CD4-positive, alpha-beta T cell treated with Interleukin-2 at 100 ng/mL for 4 hours (primary cell): ENCODE results near the gene LTBP2.

Experiments
- DNase-seq: peaks from one replicate; pipeline ENCODE4 v3.0.0-alpha.2; 2020; ENCODE audit warnings: low spot score

LTBP2 gene

DNA sequence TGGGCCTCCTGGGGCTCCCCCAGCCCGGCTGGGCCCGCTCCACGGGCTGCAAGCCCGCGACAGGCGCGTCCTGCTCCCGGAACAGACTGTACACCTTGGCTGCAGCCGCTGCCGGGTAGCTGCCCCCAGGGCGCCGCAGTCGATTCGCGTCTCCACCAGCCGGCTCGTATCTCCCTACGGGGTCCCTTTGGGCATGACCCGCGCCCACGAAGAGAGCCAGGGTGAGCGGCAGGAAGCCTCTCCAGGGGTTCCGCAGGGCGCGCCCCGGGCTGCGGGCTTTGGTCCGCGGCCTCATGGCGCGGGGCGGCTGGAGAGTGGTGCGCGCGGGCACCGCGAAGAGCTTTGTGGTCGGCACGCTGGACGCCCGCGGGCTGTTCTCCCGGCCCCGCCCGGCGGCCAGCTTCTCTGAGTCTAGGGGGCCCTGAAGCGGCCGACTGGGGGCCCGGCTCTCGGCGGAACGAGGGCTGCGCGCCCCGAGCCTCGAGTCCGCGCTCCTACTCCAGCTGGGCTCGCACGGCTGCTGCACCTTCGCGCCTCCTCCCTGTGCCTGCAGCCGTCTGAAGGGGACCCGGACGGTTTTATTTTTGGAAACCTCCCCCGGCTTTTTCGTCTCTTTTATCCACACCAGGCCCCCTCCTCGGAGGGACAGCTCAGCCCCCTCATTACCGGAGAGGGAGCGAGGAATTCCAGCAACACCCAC lies at the start of gene LTBP2:
LTBP2 (minus strand) TSS at position 588 of the 700 bp plus-strand sequence; CDS start at position 295, 293 bp downstream.
- no peak for DNase-seq

DNA sequence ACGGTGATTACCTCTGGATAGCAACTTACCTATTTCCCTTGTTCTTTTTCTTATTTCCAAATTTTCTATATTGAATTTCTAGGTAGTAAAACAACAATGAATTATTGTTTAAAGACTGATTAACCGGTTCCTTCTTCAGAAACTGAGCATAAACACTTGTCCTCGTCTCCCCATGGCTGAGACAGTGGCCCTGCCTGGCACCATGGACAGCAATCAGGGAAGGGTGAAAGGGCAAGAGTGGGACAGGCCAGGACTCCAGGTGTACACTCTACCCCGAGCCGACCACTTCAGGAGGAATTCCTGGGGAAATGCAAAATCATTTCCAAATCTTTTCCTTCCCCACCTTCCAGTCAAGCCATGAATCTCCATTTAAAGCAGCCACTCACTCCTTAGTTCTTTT lies 48.8 kb upstream of the LTBP2 start:
- no peak for DNase-seq

DNA sequence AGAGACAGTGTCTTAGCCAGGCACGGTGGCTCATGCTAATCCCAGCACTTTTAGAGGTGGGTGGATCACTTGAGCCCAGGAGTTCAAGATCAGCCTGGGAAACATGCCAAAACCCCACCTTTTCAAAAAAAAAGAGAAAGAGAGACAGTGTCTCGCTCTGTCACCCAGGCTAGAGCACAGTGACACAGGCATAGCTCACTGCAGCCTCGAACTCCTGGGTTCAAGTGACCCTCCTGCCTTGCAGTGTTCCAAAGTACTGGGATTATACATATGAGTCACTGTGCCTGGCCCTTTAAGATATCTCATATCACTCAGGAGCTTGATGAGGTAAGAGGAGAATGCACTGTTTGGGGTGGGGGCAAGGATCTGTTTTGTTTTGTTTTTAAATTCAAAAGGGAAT lies 48.1 kb upstream of the LTBP2 start:
- DNase-seq = no peak

- no peak for DNase-seq
These were observed 46.6 kb upstream of the LTBP2 start for GRCh38 chr14:74658535-74659131.

DNA sequence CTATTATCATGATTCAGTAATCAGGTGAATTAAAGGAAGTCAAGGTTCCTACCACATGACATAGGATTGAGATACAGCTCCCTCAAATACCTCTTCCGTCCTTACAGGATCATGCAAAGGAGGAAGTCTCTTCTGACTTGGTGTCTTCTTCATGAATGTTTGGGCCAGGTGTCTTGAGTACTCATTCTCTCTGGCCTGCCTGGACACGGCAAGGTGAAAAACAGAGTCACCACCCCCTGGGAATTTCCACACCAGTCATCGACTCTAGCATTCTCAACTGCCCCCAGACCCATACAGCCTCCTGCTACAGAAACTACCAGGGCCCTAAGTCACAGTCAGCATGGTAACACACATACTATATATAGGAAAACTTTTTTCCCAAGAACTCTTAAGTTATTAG lies 44.9 kb upstream of the LTBP2 start:
- no peak for DNase-seq

DNA sequence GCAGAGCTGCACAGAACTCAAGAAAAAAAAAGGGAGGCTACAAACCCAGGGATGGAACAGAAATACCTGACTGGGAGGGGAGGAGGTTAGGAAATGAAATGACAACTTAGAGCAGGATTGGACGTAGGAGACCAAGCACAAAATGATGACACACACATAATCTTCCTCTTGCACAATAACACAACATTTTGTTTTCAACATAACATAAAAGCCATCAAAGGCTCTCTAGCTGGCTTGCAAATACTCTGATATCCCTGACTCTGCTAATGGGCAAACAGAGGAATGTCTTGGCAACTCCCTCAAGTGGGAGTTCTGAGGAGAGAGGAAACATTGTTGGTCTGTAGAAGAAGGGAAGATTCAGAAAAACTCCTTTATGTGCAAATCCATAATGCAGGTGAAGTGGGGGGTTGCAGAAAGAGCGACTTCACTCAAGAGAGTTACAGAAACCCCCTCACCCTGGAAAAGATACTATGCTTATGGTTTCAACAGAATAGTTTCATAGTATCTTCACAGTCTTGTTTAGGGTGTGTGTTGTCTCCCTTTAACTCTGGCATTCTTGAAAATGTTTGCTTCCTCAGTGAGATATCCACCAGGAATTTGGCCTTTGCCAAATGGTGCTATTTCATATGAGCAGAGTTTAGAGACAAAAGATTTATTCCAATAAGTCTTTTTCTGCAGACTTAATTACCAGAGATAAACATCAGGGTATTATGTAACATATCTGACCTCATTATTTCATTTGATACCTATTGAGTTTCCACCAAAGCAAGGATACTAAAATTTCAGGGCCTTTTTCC lies 43.8 kb upstream of the LTBP2 start:
- no peak for DNase-seq

DNA sequence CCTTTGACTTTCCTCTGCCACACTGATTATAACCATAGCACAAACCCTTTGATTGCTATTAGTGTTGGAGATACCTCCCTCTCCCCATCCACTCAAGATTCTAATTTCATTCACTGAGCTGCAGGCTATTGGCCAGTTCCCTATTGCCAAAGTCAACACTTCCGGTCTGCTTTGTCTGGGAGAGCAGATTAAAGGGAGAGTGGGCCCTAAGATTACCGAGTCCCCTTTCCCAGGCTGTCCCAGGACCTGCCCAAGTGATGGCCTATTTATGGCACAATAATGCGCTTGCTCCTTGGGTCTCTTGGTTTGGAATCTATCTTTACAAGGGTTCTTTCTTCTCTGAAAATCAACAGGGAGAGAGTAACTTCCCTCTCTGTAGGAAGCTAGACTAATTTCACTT lies 42.9 kb upstream of the LTBP2 start:
- DNase-seq = no peak

GRCh38 chr14:74653386-74654138 lies 41.5 kb upstream of the LTBP2 start:
- no peak for DNase-seq

DNA sequence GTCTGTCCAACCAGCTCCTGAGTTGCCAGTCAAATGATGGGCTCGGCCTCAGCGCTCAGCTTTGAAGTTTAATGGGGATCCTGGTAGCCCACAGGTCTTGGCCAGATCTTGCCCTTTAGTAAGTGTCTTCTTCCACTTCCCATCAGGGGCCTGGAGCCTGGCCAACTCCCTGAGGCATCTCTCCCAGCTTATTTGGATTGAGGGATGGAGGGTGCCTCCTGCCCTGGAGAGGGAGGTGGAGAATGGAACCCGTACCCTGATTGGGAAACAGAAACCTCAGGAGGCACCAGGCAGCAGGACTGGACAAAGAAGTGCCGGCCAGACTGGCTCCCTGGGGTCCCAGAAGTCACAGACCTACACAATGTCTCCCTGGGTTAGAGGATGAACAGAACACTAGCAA lies 40.5 kb upstream of the LTBP2 start:
- no peak for DNase-seq

DNA sequence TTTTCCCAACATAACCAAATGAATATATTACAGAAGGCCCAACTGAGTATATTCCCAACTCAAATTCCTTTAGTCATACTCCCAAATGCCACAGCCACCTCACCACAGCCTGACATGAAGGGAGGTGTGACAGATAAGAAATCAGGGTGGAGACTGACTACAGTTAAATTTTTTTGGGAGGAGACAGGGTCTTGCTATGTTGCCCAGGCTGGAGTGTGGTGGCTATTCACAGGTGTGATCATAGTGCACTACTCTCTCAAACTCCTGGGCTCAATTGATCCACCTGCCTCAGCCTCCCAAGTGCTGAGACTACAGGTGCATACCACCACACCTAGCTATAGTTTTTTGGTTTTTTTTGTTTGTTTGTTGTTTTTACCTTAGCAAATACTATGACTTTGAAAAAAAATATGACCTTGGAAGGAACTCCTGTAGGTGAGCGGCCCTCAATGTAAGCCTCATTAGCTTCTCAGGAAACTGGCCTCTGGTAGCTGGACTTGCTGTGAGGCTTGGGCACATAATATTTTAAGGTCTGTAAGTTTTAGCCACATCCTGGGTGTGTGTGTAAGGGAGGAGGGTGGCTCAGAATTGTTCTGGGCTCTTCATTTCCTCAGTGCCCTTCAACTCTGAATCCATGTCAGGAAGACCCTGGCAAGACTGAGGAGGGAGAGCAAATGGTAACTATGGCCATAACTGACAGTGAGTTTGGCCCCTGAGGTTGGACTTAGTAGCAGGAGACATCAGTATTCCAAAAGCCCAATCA lies 39.1 kb upstream of the LTBP2 start:
- DNase-seq = no peak

DNA sequence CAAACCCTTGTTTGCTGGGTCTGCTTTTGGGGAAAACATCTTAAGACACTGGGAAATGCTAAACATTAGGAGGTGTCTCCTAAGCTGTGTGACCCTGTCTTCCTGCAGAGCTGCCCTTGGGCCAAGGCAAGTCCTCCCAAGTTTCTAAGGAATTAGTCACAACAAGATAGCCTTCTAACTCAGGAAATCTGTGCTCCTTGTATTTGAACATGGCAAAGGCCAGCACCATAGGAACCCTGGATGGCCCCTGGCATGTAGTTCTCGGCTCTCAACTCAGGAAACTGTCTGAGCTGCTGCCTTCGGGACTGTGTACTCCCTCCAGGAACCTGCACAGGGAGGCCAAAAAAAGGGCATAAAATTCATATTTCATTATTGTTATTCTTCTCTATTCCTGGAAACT lies 37.6 kb upstream of the LTBP2 start:
- DNase-seq = no peak

DNA sequence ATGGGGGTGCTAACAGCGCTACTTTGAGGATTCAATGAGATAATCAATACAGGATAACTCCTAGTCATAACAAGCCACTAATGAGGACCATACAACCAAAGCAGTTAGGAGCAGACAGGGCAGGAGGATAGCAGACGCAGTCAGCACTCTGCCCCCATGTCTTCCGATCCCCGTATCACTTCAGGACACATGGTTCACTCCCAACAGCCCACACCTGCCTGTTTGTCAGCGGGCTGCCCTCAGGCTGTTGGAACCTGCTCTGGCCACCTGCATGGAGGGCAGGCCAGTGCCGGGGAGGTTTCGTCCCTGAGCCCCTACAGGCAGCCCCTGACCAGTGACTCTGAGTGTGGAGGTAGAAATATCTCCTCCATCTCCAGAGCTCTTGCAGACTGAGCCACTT lies 37.1 kb upstream of the LTBP2 start:
- DNase-seq = no peak

- DNase-seq = no peak
These were observed 36.6 kb upstream of the LTBP2 start for GRCh38 chr14:74648601-74649000.

DNA sequence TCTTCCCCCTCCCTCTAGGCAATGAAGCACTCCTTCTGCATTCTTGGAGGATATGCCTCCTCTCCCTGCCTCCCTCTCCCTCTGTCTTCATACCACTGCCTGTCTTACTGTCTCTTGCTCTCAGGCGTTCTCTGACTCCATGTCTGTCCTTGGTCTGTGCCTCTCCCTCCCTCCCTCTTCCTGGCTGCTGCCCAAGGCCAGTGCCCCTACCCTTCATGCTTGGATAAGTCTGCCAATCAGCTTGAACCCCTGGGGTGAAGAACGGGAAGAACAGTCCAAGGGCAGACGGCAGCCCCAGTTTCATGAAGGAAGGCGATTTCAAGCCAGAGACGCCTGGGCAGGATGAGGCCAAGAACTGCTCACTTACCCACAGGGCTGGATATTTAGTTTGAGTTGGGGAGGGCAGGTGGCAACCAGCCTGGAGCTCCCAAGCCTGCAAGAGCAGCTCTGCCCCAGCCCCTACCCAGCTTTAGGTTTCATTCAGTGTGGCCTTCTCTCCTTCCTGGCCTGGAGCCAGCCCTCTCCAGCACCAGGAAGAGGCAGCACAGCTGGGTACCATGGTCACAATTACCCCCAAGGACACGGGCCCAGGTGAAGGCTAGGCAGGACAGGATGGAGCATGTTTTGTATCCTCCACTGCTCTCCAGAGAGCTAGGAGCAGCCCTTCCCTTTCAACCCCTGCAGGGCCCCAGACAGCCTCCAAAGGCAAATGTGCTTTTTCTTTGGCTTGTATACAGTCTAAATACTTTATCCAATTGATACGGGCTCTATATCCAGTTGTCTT lies 35.8 kb upstream of the LTBP2 start:
- DNase-seq = no peak

GRCh38 chr14:74647061-74647677 lies 35.1 kb upstream of the LTBP2 start:
- no peak for DNase-seq

GRCh38 chr14:74645756-74646470 lies 33.9 kb upstream of the LTBP2 start:
- no peak for DNase-seq

DNA sequence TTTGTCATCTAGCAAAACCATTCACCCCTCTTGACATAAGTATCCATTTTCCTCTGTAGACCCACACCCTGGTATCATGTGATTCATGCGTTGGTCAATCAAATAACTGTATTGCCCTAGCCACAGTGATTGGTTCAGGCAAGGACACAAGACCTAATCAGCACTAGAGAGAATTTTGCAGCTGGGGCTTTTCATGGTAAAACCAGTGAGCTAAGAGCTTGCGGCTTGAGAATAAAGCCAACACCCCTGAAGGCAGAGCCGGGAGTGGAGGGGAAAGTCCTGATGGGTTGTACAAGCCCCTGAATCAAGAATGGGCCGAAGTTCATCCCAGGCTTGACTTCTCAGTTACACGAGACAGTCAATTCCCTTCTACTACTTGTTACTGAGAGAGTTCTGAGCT lies 33.2 kb upstream of the LTBP2 start:
- no peak for DNase-seq

- DNase-seq = no peak
These were observed 29.8 kb upstream of the LTBP2 start for GRCh38 chr14:74641601-74642391.

DNA sequence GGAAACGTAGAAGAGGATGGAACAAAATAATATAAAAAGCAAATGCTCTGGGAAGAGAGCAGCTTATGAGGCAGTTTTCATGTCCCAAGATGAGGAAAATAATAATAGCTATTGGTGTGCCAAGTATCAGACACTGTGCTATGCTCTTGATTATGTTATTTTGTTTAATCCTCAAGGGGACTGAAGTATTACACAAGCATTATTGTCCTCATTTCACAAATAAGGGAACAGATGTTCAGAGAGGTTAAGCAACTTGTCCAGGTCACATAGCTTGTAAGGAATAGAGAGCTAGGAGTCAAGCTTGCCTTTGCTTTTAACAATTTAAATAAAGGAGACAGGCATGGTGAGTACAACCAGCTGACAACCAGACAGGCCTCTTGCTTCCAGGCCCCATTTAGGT lies 26.9 kb upstream of the LTBP2 start:
- DNase-seq = no peak
